GM19438 (cell line): ENCODE data around the gene SLC7A14.

Source experiments
- ATAC-seq: cut with Tn5 transposase; IDR thresholded peaks from one replicate; pipeline ENCODE4 v1.9.1; 2021; ENCODE audit warnings: low read depth; ENCODE audit not compliant: unreplicated experiment

SLC7A14 gene

GRCh38 chr3:170410428-170411029, 175.3 kb downstream of the SLC7A14 start:
- no peak for ATAC-seq
